ENCODE data around the gene ALOX12B.

Gene ALOX12B

DNA sequence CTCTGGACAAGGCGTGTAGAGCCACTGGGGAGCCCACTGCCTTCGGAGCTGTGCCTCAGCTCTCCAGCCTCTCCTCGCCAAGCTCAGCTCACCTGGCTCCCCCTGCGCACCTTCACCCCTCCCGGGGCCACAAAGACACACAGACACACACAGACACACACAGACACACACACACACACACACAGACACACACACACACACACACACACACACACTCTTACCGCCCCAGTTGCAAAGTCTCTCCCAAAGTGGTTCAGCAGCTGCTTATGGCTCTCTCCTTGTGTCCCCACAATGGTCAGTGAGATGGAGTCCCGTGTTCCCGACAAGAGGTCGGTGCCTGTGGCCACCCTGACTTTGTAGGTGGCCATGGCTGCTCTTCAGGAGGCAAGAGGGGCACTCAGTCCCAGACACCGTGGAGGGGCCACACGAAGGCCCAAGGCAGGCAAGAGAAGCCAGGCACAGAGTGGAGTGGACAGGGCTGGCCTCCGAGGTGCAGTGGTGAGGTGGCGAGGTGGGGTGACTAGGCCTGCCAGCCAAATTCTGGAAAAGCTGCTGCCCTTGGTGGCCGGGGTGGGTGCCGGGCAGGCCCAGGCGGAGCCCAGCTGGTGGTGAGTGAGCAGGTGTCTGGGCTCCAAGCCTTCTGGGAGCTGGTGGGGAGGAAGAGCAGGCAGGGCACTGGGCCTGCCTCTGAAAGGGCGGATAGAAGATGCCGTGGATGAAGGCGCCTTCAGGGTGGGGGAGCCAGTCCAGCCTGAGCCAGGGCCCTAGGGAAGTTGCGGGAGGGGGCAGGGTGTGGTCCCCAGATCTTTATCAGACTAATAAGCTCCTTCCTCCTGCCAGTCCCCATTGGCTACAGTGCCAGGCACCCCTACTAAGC, at the start of gene ALOX12B:
TSS of gene ALOX12B (minus strand) at position 642 of the 877 bp plus-strand sequence. CDS start at position 368, 274 bp downstream.
- H3K4me3 ChIP-seq (ENCODE audit: low read depth, low read length) = no peak within 1 kb of the TSS
- TF ChIP-seq, protein P1, sequence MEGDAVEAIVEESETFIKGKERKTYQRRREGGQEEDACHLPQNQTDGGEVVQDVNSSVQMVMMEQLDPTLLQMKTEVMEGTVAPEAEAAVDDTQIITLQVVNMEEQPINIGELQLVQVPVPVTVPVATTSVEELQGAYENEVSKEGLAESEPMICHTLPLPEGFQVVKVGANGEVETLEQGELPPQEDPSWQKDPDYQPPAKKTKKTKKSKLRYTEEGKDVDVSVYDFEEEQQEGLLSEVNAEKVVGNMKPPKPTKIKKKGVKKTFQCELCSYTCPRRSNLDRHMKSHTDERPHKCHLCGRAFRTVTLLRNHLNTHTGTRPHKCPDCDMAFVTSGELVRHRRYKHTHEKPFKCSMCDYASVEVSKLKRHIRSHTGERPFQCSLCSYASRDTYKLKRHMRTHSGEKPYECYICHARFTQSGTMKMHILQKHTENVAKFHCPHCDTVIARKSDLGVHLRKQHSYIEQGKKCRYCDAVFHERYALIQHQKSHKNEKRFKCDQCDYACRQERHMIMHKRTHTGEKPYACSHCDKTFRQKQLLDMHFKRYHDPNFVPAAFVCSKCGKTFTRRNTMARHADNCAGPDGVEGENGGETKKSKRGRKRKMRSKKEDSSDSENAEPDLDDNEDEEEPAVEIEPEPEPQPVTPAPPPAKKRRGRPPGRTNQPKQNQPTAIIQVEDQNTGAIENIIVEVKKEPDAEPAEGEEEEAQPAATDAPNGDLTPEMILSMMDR (conservative IDR thresholded peaks at IDR 0.05; ENCODE audit: low read depth, low read length) = no peak
- no peak for DNase-seq (ENCODE audit: low read depth)

DNA sequence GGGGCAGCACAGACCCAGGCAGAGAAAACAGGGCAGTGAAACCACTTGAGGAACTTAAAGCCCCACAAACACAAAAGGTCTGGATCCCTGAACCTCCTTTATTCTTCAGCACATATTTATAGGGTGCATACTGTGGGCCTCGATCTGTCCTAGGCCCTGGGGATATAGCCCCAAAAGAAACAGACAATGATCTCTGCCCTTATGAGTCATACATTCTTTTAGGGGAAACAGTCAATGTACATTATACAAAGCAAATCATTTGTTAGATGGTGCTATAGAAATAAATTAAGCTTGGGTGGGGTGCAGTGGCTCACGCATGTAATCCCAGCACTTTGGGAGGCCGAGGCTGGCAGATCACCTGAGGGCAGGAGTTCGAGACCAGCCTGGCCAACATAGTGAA, 46.4 kb upstream of the ALOX12B start:
- TF ChIP-seq, protein P1 (conservative IDR thresholded peaks at IDR 0.05; ENCODE audit: low read depth, low read length) = no peak
- DNase-seq (ENCODE audit: low read depth) = no peak
- H3K4me3 ChIP-seq (ENCODE audit: low read depth, low read length) = no peak overlapping the region

DNA sequence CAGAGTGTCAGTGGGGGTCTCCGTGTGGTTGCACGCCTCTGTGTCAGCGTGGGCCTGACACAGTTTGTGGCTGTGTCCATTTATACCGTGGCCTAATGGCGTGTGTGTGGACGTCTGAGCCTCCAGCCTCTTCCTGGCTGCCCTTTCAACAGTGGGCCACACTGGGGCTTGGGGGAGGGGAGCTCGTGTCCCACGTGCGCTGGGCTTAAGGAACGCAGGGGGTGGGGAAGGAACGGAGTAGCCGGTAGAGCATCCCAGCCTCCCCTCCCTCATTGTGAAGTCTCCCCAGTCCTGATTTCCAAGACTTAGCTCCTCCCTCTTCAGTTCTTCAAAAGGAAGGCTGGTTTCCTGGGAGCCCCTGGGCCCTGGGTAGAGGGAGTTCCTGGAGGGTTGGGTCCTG, 45.9 kb upstream of the ALOX12B start:
- no peak for DNase-seq (ENCODE audit: low read depth)
- H3K4me3 ChIP-seq (ENCODE audit: low read depth, low read length) = no peak overlapping the region
- TF ChIP-seq, protein P1 (conservative IDR thresholded peaks at IDR 0.05; ENCODE audit: low read depth, low read length) = no peak

DNA sequence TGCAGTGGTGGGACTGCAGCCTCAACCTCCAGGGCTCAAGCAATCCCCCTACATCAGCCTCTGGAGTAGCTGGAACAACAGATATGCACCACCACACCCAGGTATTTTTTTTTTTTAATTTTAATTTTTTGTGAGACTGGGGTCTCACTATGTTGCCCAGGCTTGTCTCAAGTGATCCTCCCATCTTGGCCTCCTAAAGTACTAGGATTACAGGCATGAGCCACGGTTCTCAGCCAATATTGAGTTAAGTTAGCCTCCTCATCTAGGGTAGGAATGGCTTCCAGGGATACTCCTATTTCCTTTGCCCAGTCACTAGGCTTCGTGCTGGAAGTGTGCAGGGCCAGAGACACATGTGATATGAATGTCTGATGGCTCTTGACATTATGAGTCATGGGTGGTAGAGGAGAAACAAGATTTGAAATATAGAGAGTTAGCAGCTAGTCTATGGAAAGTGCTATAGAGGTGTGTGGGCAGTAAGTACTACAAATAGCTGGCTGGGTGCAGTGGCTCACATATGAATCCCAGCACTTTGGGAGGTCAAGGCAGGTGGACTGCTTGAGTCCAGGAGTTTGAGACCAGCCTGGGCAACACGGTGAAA, 44.4 kb upstream of the ALOX12B start:
- TF ChIP-seq, protein P1 (conservative IDR thresholded peaks at IDR 0.05; ENCODE audit: low read depth, low read length) = no peak
- no peak overlapping the region for H3K4me3 ChIP-seq (ENCODE audit: low read depth, low read length)
- DNase-seq (ENCODE audit: low read depth) = no peak

DNA sequence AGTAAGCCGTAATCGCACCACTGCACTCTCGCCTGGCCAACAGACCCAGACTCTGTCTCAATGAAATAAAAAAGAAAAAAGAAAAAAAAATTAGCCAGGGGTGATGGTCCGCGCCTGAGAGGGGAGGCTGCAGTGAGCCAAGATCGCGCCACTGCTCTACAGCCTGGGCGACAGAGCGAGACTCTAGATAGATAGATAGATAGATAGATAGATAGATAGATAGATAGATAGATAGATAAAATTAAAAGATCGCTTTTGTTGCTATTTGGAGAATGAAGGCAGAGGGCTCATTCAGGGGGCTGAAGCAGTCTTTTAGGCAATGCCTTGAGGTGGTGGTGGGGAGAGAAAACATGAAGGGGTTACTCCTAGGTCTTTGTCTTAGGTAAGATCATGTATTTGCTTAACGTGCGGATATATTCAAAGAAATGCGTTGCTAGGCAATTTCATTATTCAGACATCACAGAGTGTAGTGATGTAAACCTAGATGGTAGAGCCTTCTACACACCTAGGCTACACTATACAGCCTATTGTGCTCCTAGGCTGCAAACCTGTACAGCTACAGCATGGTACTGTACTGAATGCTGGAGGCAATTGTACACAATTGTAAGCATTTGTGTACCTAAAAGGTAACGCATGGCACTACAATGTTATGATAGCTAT, 40.7 kb upstream of the ALOX12B start:
- no peak for DNase-seq (ENCODE audit: low read depth)
- TF ChIP-seq, protein P1 (conservative IDR thresholded peaks at IDR 0.05; ENCODE audit: low read depth, low read length) = no peak
- H3K4me3 ChIP-seq (ENCODE audit: low read depth, low read length) = no peak overlapping the region

DNA sequence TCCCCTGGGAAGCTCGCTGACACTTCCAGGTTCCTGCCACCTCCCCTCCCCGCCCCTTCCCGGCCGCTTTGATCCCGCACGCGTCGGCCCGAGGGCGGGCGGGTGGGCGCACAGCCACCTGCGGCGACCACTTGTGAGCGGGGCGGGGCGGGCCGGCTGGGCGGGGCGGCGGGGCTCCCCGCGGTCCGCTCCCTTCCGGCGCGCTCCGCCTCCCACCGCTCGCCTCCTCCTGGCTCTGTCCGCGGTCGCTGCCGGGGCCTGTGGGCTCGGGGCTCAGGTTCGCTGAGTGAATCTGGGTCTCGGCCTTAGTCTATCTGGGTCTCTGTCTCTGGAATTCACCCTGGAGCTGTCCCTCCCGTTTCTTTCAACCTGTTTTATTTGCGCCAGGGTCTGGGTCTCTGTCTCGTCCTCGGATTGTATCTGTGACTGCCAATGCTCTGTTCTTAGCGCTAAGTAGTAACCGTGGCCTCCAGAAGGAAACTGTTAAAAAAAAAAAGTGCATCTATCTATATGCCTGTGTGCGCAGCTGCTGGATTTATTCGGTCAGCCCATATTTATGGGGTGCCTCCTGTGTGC, 39.1 kb upstream of the ALOX12B start:
- peak; percentile 62 for DNase-seq (ENCODE audit: low read depth)
- TF ChIP-seq, protein P1 (conservative IDR thresholded peaks at IDR 0.05; ENCODE audit: low read depth, low read length) = no peak
- H3K4me3 ChIP-seq (ENCODE audit: low read depth, low read length) = peak overlapping the region; percentile 62

Measured in choroid plexus epithelial cell (primary cell).